ENCODE data around the gene CORO2B. TPM values are rescaled to one million over a fixed set of nuclear protein-coding genes. Genes with fewer than 3 reads are reported as not detected.

The CORO2B gene
- total RNA-seq, 1 donor from 2014 or later = 16.3 TPM

DNA sequence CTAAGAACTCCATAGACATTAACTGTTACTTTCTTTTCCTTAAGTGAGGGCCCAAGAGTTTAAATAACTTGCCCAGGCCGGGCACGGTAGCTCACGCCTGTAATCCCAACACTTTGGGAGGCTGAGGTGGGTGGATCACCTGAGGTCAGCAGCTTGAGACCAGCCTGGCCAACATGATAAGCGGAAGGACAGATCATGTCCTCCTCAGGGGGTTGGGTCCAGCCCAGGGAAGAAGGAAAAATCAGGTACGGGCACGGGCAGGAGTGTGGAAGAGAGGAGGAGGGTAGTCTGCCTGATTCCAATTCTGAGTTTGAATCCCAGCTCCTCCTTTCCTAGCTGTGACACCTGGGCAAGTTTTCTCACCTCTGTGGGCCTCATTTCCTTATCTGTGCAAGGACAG is 123.1 kb downstream of the CORO2B start:
- peaks cover 13% of the 10 kb centered on the region for H3K27me3 Mint-ChIP-seq (ENCODE audit: unreplicated experiment)
- no peak overlapping the region for H3K4me3 Mint-ChIP-seq (ENCODE audit: unreplicated experiment)
- peaks cover 12% of the 10 kb centered on the region for H3K4me1 Mint-ChIP-seq (ENCODE audit: low read depth, unreplicated experiment)
- no peak overlapping the region for H3K27ac Mint-ChIP-seq (ENCODE audit: unreplicated experiment)
- no peak for DNase-seq
- TF ChIP-seq, protein P1, sequence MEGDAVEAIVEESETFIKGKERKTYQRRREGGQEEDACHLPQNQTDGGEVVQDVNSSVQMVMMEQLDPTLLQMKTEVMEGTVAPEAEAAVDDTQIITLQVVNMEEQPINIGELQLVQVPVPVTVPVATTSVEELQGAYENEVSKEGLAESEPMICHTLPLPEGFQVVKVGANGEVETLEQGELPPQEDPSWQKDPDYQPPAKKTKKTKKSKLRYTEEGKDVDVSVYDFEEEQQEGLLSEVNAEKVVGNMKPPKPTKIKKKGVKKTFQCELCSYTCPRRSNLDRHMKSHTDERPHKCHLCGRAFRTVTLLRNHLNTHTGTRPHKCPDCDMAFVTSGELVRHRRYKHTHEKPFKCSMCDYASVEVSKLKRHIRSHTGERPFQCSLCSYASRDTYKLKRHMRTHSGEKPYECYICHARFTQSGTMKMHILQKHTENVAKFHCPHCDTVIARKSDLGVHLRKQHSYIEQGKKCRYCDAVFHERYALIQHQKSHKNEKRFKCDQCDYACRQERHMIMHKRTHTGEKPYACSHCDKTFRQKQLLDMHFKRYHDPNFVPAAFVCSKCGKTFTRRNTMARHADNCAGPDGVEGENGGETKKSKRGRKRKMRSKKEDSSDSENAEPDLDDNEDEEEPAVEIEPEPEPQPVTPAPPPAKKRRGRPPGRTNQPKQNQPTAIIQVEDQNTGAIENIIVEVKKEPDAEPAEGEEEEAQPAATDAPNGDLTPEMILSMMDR (IDR thresholded peaks at IDR 0.05; ENCODE audit: partially characterized antibody, unreplicated experiment) = no peak
- H3K9me3 Mint-ChIP-seq (ENCODE audit: unreplicated experiment) = peaks cover 4% of the 10 kb centered on the region
- peaks cover 11% of the 10 kb centered on the region for H3K36me3 Mint-ChIP-seq (ENCODE audit: unreplicated experiment)

DNA sequence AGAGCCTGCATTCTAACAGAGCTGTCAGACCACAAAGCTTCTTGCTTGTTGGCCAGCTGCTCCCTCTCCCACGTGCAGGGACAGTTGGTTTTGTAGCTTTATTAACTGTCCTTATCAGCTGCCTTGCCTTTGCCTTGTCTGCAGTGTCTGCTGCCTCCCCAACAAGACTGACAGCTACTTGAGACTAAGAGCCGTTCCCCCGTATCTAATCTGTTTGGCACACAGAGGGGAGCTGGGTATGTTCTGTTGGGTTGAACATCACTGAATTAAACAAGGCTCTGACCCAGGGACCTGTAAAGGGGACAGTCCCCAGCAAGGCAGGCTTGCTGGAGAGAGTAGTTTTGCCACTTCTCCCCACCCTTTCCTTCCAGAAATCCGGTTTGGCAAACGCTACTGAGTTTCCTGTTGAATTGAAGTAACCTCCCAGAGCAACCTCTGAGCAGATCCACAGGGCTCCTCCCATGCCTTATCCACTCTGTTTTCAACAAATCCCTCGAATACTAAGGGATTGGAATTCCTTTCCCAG is 125.8 kb downstream of the CORO2B start:
- TF ChIP-seq, protein P1 (IDR thresholded peaks at IDR 0.05; ENCODE audit: partially characterized antibody, unreplicated experiment) = no peak
- no peak for DNase-seq
- Mint-ChIP-seq H3K4me3 (ENCODE audit: unreplicated experiment) (no peak overlapping the region), H3K27me3 (ENCODE audit: unreplicated experiment) (peaks cover 5% of the 10 kb centered on the region), H3K36me3 (ENCODE audit: unreplicated experiment) (peaks cover 6% of the 10 kb centered on the region), H3K27ac (ENCODE audit: unreplicated experiment) (peak overlapping the region; percentile 12), H3K9me3 (ENCODE audit: unreplicated experiment) (peaks cover 2% of the 10 kb centered on the region), H3K4me1 (ENCODE audit: low read depth, unreplicated experiment) (peaks cover 12% of the 10 kb centered on the region)

DNA sequence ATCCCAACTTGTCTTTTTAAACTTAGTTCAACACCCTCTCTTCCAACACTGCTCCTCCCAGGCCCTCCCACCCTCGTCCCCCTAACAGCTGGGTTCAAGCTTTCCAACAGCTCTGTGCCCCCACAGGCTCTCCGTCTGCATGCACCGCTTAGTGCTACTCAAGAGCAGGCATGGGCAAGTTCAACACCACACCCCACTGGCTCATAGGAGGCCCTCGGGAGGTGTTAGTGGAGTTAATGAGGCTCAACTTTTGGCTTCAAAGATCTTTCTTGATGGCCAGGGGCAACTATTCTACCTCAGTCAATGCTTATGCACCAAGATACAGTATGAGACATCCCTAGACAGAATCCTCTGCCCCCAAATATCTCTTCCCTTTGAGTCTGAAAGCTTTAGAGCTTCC is 127.5 kb downstream of the CORO2B start:
- peaks cover 3% of the 10 kb centered on the region for H3K27me3 Mint-ChIP-seq (ENCODE audit: unreplicated experiment)
- peaks cover 5% of the 10 kb centered on the region for H3K4me1 Mint-ChIP-seq (ENCODE audit: low read depth, unreplicated experiment)
- no peak overlapping the region for H3K27ac Mint-ChIP-seq (ENCODE audit: unreplicated experiment)
- H3K9me3 Mint-ChIP-seq (ENCODE audit: unreplicated experiment) = peaks cover 2% of the 10 kb centered on the region
- H3K4me3 Mint-ChIP-seq (ENCODE audit: unreplicated experiment) = no peak overlapping the region
- TF ChIP-seq, protein P1 (IDR thresholded peaks at IDR 0.05; ENCODE audit: partially characterized antibody, unreplicated experiment) = no peak
- H3K36me3 Mint-ChIP-seq (ENCODE audit: unreplicated experiment) = peaks cover 6% of the 10 kb centered on the region
- no peak for DNase-seq

DNA sequence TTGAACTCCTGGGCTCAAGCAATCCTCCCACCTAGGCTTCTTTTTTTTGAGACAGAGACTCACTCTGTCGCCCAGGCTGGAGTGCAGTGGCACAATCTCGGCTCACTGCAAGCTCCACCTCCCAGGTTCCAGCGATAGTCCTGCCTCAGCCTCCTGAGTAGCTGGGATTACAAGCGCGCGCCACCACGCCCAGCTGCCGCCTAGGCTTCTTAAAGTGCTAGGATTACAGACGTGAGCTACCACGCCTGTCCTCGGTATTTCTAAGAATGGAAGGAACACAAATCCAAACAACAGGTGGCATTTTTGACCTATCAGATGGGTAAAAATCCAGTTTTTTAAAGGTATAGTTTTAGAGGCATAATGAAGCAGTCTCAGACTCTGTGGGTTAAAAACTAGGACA is 128.1 kb downstream of the CORO2B start:
- Mint-ChIP-seq H3K27me3 (ENCODE audit: unreplicated experiment) (peaks cover 3% of the 10 kb centered on the region), H3K36me3 (ENCODE audit: unreplicated experiment) (peaks cover 5% of the 10 kb centered on the region)

DNA sequence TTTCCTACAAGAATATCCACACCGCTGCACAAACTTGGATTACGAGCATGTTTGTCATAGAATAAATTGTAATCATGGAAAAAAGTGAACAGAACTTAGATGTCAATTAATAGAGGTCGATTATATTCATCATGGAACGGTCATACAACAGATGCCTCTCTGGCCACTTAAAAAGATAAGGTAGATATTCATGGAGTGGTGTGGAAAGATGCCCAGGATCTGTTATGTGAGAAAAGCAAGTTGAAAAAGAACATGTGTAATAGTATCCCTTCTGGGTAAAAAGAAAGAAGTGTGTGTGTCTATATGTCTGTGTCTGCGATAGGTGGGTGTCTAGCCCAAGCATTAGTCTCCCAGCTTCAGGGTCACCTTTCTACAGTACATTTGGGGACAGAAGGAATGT is 128.6 kb downstream of the CORO2B start:
- Mint-ChIP-seq H3K27ac (ENCODE audit: unreplicated experiment) (no peak overlapping the region), H3K36me3 (ENCODE audit: unreplicated experiment) (peaks cover under 1% of the 10 kb centered on the region), H3K4me3 (ENCODE audit: unreplicated experiment) (no peak overlapping the region), H3K27me3 (ENCODE audit: unreplicated experiment) (no peaks in the 10 kb centered on the region), H3K9me3 (ENCODE audit: unreplicated experiment) (no peaks in the 10 kb centered on the region), H3K4me1 (ENCODE audit: low read depth, unreplicated experiment) (peaks cover 5% of the 10 kb centered on the region)
- TF ChIP-seq, protein P1 (IDR thresholded peaks at IDR 0.05; ENCODE audit: partially characterized antibody, unreplicated experiment) = no peak
- DNase-seq = no peak

More for the DNA sequence above, 128.1 kb downstream of the CORO2B start:
- TF ChIP-seq, protein P1 (IDR thresholded peaks at IDR 0.05; ENCODE audit: partially characterized antibody, unreplicated experiment) = no peak
- Mint-ChIP-seq H3K27ac (ENCODE audit: unreplicated experiment) (no peak overlapping the region), H3K4me1 (ENCODE audit: low read depth, unreplicated experiment) (peaks cover 5% of the 10 kb centered on the region), H3K4me3 (ENCODE audit: unreplicated experiment) (no peak overlapping the region), H3K9me3 (ENCODE audit: unreplicated experiment) (peaks cover 2% of the 10 kb centered on the region)
- DNase-seq = no peak
